Stimulated activated CD4-positive, alpha-beta T cell treated with anti-CD3 and anti-CD28 coated beads, Interleukin-4, amount 100 ng/mL, for 4 hours (primary cell): ENCODE results near the gene LYPD8.

Experiments used
- DNase-seq, 2 experiments: peaks; one replicate each; pipeline ENCODE4 v3.0.0-alpha.2; 2020

The LYPD8 gene

DNA sequence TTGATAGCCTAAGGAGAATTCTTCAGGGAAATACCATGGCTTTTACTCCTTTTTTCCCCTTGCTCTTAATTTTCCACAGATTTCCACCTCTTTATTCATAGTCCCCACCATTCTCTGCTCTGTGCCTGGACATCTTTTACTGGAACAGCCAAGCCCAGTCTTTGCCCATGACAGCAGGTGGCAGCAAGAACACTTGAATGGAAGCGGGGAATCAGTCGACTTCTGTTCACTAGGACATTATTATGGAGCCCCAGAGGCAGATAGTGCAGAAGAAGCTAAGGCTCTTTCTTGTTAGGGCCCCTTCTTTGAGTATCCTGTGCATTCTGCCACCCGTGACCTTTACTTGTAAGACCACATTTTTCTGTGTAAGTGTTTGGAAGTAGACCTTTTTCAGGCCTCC lies 59.3 kb downstream of the LYPD8 start:
- no peak for DNase-seq

DNA sequence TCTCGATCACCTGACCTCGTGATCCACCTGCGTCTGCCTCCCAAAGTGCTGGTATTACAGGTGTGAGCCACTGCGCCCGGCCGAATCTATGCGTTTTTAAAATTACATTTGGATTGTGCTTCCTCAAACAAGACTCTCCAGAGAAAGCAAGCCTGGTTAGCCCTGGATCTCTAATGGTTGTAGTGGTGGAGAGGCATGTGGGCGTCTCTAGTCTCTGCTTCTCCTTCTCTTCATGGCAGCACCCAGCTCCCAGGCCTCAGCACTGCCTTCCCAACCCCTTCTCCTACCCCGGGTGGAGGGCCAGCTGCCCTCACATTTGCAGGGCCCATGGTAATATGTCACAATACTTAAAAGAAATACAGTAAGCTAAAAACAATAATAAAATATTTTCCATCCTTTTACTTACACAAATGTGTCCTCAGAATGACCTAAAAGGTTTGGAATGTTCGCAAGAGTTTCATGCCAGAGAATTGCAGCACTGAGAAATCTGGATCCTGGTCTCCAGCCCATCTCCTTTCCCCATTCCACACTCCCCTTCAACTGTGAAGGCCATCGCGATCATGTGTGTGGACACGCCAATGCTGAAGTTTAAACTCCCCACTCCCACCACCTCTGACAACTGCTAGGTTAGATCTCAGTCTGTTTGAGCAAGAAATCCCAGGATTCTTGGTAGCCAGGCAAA lies 60.0 kb downstream of the LYPD8 start:
- no peak for DNase-seq

DNA sequence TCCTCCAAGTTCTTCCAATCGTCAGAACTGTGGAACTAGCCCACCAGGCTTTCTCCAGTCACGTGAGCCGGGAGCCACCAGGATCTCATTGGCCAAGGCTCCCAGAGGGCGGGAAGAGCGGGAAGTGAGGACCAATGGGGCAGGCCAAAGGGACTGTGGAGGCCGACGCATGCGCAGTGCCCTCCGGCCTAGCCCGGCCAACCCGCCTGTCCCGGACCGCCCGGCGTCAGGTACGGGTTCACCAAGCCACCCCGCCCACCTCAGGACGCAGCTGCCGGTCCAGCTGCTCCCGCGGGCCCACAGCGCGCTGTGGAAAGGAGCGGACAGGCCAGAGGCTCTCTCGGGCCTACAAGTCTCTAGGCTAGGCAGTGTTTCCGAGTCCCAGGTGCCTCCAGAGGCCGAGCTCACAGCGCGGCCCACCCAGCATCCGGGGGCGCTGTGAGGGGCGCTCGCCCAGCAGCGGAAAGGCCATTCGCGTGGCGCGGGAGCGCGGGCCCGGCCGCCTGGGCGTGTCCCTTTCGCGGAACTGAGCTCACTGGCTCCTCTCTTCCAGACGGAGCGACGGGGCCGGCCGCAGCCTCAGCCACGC lies 63.9 kb downstream of the LYPD8 start:
- no peak for DNase-seq
